Glomerular endothelial cell (primary cell): ENCODE results near the gene FAM25A. TPM values are rescaled to one million over a fixed set of nuclear protein-coding genes. Genes with fewer than 3 reads are reported as not detected.
"Not testable (repeated sequence)": the region's sequence is repeated elsewhere in the genome, so short reads cannot be mapped to it uniquely, and the experiment has no call there.

Source experiments
- DNase-seq: peaks from one replicate; pipeline ENCODE4 v3.0.0-alpha.2; 2011; ENCODE audit warnings: low read depth, low spot score; ENCODE audit errors: extremely low read depth
- total RNA-seq: library from RNA; depleted of rRNA; stranded (reverse); fragments of >200 nt; gene quantifications from 2 replicates; pipeline ENCODE4 v1.2.3, GENCODE V29; 2015

Gene FAM25A
- total RNA-seq = not detected in 2 replicates

DNA sequence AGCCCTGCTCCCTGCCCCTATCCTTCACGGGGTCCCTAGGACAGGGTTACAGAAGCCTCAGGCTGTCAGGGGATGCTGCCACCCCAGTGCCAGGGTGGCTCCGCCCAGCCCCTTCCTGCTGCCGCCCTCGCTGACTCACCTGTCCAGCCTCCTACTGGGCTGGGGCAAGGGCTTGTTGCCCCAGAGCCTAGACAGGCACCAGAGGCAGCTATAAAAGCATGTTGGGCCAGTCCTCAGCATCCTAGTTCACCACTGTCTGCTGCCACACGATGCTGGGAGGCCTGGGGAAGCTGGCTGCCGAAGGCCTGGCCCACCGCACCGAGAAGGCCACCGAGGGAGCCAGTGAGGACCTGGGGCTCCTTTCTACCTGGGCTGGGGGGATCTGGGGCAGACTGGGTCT lies at the start of gene FAM25A:
FAM25A (plus strand) TSS at position 239 of the 400 bp plus-strand sequence; CDS start at position 270, 31 bp downstream.
- DNase-seq = not testable (repeated sequence)

DNA sequence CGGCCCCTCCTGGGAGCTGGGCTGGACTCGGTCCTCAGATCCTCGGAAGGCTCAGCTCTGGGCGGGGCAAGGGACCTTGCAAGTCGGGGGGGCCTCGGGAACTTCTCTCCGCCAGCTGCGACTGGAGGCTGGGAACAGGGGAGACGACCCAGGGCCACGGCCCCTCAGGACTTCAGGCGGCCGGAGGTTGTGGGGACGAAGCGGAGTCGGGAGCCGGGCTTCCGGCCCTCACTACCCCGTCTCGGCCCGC lies 49.2 kb upstream of the FAM25A start:
- no peak for DNase-seq

DNA sequence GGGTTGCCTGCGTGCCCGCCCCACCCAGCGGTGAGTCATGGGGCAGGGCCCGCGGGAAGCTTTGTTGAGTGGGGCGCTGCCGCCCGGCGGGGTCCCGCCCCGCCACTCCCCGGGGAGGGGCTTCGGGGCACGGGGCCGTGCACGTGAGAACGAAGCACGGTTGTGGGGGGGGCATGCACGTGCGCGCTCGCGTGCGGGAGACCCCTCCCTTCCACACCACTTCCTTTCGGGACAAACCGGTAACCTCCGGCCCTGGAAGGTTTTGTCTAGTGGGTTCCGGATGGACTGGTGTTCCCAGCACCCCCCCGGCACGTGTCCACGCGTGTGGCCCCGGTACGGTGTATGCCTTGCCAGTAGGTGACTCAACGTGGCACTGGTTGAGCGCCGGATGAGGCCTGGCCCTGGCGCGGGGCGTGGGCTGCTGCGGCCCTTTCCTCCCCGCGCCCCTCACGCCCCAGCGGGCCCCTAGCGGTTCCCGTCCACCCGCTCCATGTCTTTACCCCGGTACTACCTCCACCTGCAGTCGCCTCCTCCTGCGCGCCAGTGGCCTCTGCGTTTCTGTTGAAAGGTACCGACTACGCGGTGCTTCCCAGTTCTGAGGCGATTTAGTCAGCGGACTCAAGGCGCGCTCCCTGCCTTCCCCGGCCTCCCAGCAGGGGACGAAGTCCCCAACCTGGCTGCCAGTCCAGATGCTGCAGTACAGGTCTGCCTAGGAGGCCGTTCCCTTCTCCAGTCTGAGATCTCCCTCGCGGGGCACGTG lies 48.7 kb upstream of the FAM25A start:
- no peak for DNase-seq

- no peak for DNase-seq
Observed at GRCh38 chr10:86972613-86973380, 47.3 kb upstream of the FAM25A start.

DNA sequence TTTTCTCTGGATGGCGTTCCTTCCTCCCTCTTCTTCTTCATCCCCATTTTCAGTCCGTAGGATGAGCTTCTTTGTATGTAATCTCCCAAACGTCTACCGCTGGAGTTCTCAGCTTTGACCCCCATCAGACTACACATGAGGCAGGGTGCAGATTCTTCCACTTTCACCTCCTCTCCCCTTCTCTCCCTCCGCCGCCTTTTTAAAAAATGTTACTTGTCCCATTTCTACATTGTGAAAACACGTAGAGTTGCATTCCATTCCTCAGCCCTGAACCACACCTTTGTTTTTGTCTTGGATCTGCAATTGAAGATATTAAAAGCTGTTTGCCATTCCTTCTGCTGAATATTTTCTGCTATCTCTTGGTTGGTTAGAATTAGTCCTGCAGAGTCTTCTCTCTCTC lies 45.6 kb upstream of the FAM25A start:
- DNase-seq = no peak

- no peak for DNase-seq
Observed at GRCh38 chr10:86976362-86977056, 43.6 kb upstream of the FAM25A start.

GRCh38 chr10:86978457-86978856 lies 41.6 kb upstream of the FAM25A start:
- DNase-seq = not testable (repeated sequence)

DNA sequence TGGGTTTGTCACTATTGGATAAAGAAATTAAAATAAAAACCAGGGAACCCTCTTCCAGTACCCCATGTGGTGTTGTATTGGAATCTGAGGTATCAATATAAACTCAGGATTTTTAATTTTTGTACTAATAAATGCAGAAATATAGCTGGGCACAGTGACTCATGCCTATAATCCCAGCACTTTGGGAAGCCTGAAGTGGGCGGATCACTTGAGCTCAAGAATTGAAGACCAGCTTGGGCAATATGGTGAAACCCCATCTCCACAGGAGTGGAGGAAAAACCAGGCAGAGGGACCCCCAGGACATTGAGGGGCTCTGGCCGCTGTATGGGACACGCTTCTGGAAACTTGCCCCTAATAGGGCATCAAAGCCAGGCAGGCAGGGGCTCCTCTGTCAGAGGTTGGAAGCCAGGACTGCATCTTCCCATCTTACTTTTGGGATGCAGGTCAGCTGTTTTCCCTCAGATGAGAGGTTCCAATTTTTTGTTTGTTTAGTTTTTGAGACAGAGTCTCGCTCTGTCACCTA lies 40.7 kb upstream of the FAM25A start:
- DNase-seq = no peak

DNA sequence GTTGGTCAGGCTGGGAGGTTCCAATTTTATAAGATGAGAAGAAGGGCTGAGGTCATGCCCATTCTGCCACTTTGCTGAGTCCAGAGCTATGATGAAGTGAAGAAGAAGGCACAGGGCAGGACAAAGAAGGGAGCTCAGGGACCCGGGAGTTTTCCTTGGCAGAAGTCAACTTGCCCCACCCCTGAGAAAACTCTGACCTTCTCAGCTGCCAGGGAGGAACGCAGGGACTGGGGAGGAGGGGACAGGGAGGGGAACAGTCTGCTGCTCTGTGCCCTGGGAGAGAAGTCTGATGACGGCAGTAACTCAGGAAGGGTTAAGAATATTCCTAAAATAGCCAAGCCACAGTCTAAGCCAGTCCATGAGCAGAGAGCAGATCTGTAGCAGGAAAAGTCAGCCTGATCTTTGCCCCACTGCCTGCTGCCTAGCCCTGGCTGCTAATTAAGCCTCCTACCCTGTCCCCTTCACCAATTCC lies 40.1 kb upstream of the FAM25A start:
- no peak for DNase-seq

- DNase-seq = not testable (repeated sequence)
Observed at GRCh38 chr10:86981020-86981419, 39.1 kb upstream of the FAM25A start.

- no peak for DNase-seq
Observed at GRCh38 chr10:86981716-86982115, 38.4 kb upstream of the FAM25A start.

GRCh38 chr10:86984498-86984897 lies 35.6 kb upstream of the FAM25A start:
- not testable (repeated sequence) for DNase-seq

DNA sequence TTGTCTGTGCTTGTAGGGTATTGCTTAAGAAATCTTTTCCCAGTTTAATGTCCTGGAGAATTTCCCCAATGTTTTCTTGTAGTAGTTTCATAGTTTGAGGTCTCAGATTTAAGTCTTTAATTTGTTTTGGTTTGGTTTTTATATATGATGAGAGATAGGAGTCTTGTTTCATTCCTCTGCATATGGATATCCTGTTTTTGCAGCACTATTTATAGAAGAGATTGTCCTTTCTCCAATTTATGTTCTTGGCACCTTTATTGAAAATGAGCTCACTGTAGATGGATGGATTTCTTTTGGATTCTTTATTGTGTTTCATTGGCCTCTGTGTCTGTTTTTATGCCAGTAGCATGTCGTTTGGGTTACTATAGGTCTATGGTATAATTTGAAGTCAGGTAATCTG lies 31.6 kb upstream of the FAM25A start:
- no peak for DNase-seq

DNA sequence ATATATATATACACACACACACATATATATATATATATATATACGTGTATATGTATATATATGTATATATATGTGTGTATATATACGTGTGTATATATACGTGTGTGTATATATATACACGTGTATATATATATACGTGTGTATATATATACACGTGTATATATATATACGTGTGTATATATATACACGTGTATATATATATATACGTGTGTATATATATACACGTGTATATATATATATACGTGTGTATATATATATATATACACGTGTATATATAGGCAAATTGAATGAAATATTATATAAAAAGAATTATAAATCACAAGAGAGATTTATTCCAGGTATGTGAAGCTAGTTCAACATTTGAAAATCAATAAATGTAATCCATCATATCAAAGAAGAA lies 28.7 kb upstream of the FAM25A start:
- not testable (repeated sequence) for DNase-seq

DNA sequence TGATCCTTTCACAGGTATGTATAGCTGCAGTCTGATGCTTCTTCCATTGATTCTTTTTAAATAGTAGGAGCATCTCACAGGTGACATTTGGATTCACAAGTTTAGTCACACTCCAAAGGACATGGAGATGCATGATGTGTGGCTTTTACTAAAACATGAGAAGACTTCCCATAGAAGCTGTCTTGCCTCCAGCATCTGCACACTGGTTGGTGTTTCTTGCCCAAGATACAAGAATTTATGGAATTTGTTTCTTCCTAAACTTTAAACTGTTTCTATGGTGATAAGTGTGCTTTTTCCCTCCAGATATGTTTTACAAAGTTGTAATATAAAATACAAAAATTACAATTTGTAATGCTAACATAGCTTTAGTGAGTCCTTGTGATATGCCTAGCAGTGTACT lies 27.6 kb upstream of the FAM25A start:
- no peak for DNase-seq

DNA sequence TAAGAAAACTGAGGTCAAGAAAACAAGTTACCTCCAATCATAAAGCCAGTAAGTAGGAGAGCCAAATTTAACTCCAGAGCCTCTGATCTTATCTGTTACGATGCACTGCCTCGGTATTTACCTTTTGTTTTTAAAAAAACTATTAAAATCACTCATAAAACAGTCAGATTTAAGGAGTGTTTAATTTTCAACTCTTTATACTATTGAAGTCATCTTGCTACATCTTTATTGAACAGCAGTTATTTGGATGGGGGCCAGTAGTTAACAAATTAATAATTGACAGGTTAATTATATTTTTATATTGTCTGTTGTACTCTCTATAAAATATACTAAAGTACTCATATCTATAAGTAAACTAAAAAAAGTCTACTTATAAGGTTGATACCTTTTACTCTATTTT lies 27.2 kb upstream of the FAM25A start:
- no peak for DNase-seq

- DNase-seq = not testable (repeated sequence)
Observed at GRCh38 chr10:86999802-87000403, 20.2 kb upstream of the FAM25A start.

DNA sequence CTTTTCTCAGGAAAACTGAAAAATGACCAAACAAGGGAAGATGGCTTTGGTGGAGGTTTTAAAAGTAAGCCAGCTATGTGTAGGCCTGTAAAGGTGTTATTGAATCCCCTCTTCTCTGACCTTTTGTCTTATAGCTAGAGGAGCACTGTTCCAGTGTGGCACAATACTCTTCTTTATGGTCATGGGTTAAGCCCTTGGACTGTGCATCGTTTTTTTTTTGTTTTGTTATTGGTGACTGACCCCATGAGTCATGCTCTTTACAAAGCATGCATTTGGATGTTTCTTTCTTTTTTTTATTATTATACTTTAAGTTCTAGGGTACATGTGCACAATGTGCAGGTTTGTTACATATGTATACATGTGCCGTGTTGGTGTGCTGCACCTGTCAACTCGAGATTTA lies 19.6 kb upstream of the FAM25A start:
- DNase-seq = no peak

DNA sequence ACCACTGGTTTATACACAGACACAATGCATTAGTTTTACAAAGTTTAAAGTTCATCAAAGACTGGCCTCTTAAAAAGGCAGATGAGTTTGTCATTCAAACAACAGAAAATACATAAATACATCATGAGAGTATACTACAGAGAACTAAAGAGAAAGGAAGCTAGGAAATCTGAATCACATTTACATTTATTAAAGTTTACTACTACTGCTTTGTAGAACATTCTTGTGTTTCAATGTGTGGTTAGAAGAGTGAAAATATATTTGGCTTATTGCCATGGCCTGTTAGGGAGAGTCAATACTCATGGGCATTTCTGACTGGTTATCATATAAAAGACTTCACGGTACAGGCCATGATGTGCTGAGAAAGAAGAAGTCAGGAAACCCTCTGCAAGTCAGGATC lies 13.0 kb upstream of the FAM25A start:
- DNase-seq = not testable (repeated sequence)

DNA sequence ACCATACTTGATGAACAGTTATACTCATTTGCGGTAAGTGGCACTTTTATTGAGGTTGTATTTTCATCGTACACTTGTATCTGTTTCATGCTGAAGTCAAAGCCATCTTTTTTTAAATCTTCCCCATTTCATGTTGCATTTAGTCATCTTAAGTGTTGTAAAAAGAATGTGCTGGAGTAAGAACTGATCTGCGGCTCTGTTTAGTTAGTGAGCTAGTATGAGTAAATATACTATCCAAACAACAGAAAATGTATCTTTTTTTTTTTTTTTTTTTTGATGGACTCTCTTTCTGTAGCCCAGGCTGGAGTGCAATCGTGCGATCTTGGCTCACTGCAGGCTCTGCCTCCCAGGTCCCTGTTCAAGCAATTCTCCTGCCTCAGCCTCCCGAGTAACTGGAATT lies 12.4 kb upstream of the FAM25A start:
- not testable (repeated sequence) for DNase-seq

GRCh38 chr10:87008303-87008702 lies 11.8 kb upstream of the FAM25A start:
- DNase-seq = not testable (repeated sequence)
